ENCODE data around the gene CPNE1. TPM values are rescaled to one million over a fixed set of nuclear protein-coding genes. Genes with fewer than 3 reads are reported as not detected.

Gene CPNE1
- total RNA-seq, 4 donors from 2014 or later, result 43.3 to 238 (median 103) TPM

DNA sequence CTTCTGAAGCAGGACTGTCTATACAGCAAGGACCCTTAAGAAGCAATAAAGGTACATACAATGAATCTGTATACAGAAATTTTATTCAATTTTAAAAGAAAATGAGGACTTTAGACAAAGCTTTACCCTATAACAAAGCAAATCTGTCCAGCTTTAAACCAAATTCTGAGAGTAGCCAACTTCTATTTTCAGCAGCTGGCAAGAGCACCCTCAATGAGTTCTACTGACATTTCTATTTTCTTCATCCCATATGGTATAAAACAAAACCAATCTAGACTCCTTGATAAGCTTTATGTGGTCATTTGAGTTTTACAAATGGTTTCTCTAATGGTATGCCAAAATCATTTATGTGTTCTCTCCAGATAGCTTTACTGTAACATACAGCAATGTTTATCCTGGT, 12.7 kb downstream of the CPNE1 start:
- Histone ChIP-seq H3K4me3 (no peak overlapping the region), H3K9me3 (no peaks in the 10 kb centered on the region), H3K4me1 (no peaks in the 10 kb centered on the region), H3K27me3 (no peaks in the 10 kb centered on the region), H3K27ac (no peak overlapping the region), H3K36me3 (peaks cover 34% of the 10 kb centered on the region)
- TF ChIP-seq, protein P1, sequence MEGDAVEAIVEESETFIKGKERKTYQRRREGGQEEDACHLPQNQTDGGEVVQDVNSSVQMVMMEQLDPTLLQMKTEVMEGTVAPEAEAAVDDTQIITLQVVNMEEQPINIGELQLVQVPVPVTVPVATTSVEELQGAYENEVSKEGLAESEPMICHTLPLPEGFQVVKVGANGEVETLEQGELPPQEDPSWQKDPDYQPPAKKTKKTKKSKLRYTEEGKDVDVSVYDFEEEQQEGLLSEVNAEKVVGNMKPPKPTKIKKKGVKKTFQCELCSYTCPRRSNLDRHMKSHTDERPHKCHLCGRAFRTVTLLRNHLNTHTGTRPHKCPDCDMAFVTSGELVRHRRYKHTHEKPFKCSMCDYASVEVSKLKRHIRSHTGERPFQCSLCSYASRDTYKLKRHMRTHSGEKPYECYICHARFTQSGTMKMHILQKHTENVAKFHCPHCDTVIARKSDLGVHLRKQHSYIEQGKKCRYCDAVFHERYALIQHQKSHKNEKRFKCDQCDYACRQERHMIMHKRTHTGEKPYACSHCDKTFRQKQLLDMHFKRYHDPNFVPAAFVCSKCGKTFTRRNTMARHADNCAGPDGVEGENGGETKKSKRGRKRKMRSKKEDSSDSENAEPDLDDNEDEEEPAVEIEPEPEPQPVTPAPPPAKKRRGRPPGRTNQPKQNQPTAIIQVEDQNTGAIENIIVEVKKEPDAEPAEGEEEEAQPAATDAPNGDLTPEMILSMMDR (IDR thresholded peaks at IDR 0.05), result no peak
- no peak for TF ChIP-seq POLR2A (IDR thresholded peaks at IDR 0.05)
- no peak for TF ChIP-seq EP300 (IDR thresholded peaks at IDR 0.05)
- no peak for DNase-seq (ENCODE audit: low spot score in 2 of 2)

DNA sequence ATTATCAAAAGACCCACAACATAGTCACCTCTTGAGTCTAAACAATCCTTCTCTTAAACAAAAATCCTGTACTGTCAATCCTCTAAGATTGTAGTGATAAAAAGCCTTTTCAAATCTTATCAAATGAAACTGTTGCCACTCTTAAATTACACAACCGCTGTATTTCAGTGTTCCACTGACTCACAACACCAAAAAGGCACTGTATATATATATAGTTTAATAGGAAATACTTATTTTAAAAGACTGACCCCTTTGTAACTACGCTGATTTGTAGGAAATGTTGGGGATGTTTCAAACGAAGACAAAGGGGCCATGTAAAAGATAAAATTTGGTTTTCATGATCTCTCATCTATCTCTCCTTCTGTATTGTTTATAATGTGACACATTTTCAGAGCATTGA, 14.1 kb downstream of the CPNE1 start:
- Histone ChIP-seq H3K4me1 (peaks cover 2% of the 10 kb centered on the region), H3K9me3 (no peaks in the 10 kb centered on the region), H3K4me3 (no peak overlapping the region), H3K36me3 (peaks cover 34% of the 10 kb centered on the region), H3K27me3 (no peaks in the 10 kb centered on the region), H3K27ac (no peak overlapping the region)
- no peak for TF ChIP-seq POLR2AphosphoS5 (IDR thresholded peaks at IDR 0.05)
- no peak for TF ChIP-seq EP300 (IDR thresholded peaks at IDR 0.05)
- TF ChIP-seq, protein P1 (IDR thresholded peaks at IDR 0.05), result no peak
- no peak for TF ChIP-seq POLR2A (IDR thresholded peaks at IDR 0.05)
- no peak for DNase-seq (ENCODE audit: low spot score in 2 of 2)
- WGBS, result 85% methylated on average over 3 of the region's 3 CpGs

DNA sequence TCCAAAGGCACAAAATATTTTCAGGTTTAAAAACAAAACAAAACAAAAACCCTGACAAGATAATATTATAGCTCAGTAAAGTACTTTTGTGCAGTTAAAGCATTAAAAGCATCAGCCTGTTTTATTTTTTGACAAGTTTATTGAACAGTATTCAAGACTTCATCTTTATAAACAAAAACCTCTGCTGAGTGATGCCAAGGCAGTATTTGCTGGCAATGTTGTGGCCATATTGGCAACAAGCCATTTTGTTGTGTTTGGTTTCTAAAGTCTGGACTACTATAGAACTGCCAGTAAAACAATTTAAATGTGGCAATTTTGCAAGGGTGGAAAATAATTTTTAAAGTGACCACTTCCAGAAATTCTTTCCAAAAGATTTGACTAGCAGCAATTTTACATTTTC, 15.9 kb downstream of the CPNE1 start:
- Histone ChIP-seq H3K4me3 (no peak overlapping the region), H3K36me3 (peaks cover 20% of the 10 kb centered on the region), H3K9me3 (no peaks in the 10 kb centered on the region), H3K27me3 (no peaks in the 10 kb centered on the region), H3K4me1 (peaks cover 8% of the 10 kb centered on the region), H3K27ac (no peak overlapping the region)
- TF ChIP-seq POLR2AphosphoS5 (IDR thresholded peaks at IDR 0.05), result no peak
- TF ChIP-seq, protein P1 (IDR thresholded peaks at IDR 0.05), result no peak
- TF ChIP-seq POLR2A (IDR thresholded peaks at IDR 0.05), result no peak
- DNase-seq (ENCODE audit: low spot score in 2 of 2), result no peak

DNA sequence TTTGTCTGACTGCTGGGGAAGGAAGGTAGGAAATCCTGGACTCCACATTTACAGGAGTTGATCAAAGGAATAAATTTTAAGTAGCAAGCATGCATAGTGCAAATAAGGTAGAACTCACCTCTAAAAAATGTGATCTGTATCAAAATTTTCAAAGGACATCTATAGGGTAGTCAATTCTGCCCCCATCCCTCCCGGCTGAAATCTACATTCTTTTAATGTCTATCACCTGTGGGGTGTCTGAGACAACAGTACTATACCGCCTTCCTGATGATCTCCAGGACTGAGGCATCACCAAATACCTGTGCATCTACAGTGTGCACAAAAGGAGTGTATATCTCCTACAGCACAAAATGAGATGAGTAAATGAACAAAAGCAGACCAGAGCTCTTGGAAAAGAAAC, 19.9 kb downstream of the CPNE1 start:
- WGBS, result 78% methylated on average over 2 of the region's 2 CpGs
- no peak for DNase-seq (ENCODE audit: low spot score in 2 of 2)
- Histone ChIP-seq H3K27ac (no peak overlapping the region), H3K4me1 (peaks cover 8% of the 10 kb centered on the region), H3K27me3 (no peaks in the 10 kb centered on the region), H3K36me3 (no peaks in the 10 kb centered on the region), H3K4me3 (no peak overlapping the region), H3K9me3 (no peaks in the 10 kb centered on the region)
- TF ChIP-seq POLR2AphosphoS5 (IDR thresholded peaks at IDR 0.05) (no peak), POLR2A (IDR thresholded peaks at IDR 0.05) (no peak), EP300 (IDR thresholded peaks at IDR 0.05) (no peak)
- TF ChIP-seq, protein P1 (IDR thresholded peaks at IDR 0.05), result no peak

DNA sequence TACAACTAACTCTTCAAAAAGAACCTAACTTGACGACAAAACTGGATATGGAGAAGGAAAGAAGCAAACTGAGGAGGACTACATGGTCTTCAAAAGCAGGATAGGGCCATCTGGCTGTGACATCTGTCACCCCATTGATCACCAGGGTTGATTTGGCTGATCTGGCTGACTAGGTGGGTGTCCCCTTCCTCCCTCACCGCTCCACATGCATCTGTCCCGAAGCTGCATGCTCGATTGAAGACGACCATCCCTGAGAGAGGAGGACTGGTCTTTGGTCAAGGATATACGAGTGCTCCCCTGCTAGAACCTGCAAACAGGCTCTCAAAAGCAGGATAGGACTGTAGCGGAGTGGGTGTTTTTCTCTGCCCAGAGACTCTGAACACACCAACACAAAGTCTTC, 21.7 kb downstream of the CPNE1 start:
- TF ChIP-seq, protein P1 (IDR thresholded peaks at IDR 0.05), result no peak
- no peak for TF ChIP-seq POLR2A (IDR thresholded peaks at IDR 0.05)
- TF ChIP-seq EP300 (IDR thresholded peaks at IDR 0.05), result no peak
- TF ChIP-seq POLR2AphosphoS5 (IDR thresholded peaks at IDR 0.05), result no peak
- H3K4me3 ChIP-seq, result no peak overlapping the region
- DNase-seq (ENCODE audit: low spot score in 2 of 2), result no peak
- H3K27me3 ChIP-seq, result no peaks in the 10 kb centered on the region
- H3K36me3 ChIP-seq, result no peaks in the 10 kb centered on the region
- H3K27ac ChIP-seq, result no peak overlapping the region
- 96% methylated on average over 7 of the region's 7 CpGs for WGBS
- no peaks in the 10 kb centered on the region for H3K9me3 ChIP-seq
- H3K4me1 ChIP-seq, result peaks cover 11% of the 10 kb centered on the region
